GM23338 (cell line): Measurements from ENCODE around the gene CHN2. TPM values are rescaled to one million over a fixed set of nuclear protein-coding genes. Genes with fewer than 3 reads are reported as not detected.

Experiments used
- ATAC-seq: fragments of 200-7000 bp; cut with Tn5 transposase; 3 replicates; pipeline ENCODE4 v1.9.1; 2020
- DNase-seq: peaks from one replicate; pipeline ENCODE4 v3.0.0-alpha.2; 2015; ENCODE audit warnings: low spot score
- H2AFZ ChIP-seq: fragments of 200-600 bp; sonication (generic); 2 replicates; pipeline ENCODE4 v1.8.0; 2016; ENCODE audit warnings: antibody characterized with exemption, mild to moderate bottlenecking, moderate library complexity
- H3F3A ChIP-seq: fragments of 200-600 bp; sonication (generic); replicated peaks from 2 replicates; pipeline ENCODE4 v1.8.0; 2017; ENCODE audit warnings: antibody characterized with exemption, mixed run types, low read depth
- H3K27ac ChIP-seq: fragments of 200-600 bp; sonication (generic); 2 replicates; pipeline ENCODE4 v1.6.1; 2016; ENCODE audit warnings: low read depth
- H3K27me3 ChIP-seq: fragments of 200-600 bp; sonication (generic); 2 replicates; pipeline ENCODE4 v1.8.0; 2016; ENCODE audit warnings: mild to moderate bottlenecking, mixed run types, moderate library complexity; ENCODE audit not compliant: insufficient read depth
- H3K36me3 ChIP-seq: fragments of 200-600 bp; sonication (generic); 2 replicates; pipeline ENCODE4 v1.8.0; 2016; ENCODE audit warnings: mild to moderate bottlenecking; ENCODE audit not compliant: insufficient read depth
- H3K4me1 ChIP-seq: fragments of 200-600 bp; sonication (generic); 2 replicates; pipeline ENCODE4 v1.8.0; 2016; ENCODE audit warnings: mild to moderate bottlenecking, moderate library complexity; ENCODE audit not compliant: insufficient read depth
- H3K4me2 ChIP-seq: fragments of 200-600 bp; sonication (generic); 2 replicates; pipeline ENCODE4 v1.7.1; 2017; ENCODE audit warnings: mixed run types
- H3K4me3 ChIP-seq: fragments of 200-600 bp; sonication (generic); 2 replicates; pipeline ENCODE4 v1.6.1; 2016; ENCODE audit warnings: mixed run types
- H3K79me2 ChIP-seq: fragments of 200-600 bp; sonication (generic); replicated peaks from 2 replicates; pipeline ENCODE4 v1.8.0; 2017; ENCODE audit warnings: mild to moderate bottlenecking; ENCODE audit not compliant: insufficient read depth
- H3K9me2 ChIP-seq: fragments of 200-600 bp; sonication (generic); 2 replicates; pipeline ENCODE4 v1.8.0; 2017; ENCODE audit not compliant: insufficient read depth
- H4K20me1 ChIP-seq: fragments of 200-600 bp; sonication (generic); replicated peaks from 2 replicates; pipeline ENCODE4 v1.8.0; 2017; ENCODE audit warnings: mild to moderate bottlenecking; ENCODE audit not compliant: insufficient read depth
- H3K27ac Mint-ChIP-seq: 2 replicates; pipeline ENCODE4 v1.8.0; 2020; ENCODE audit warnings: inconsistent platforms, mild to moderate bottlenecking, moderate library complexity, mixed read lengths
- H3K27me3 Mint-ChIP-seq: 3 replicates; pipeline ENCODE4 v1.8.0; 2022; ENCODE audit warnings: low read depth, mild to moderate bottlenecking, moderate library complexity, mixed read lengths, inconsistent platforms; ENCODE audit not compliant: insufficient read depth, poor library complexity
- H3K36me3 Mint-ChIP-seq: 3 replicates; pipeline ENCODE4 v1.8.0; 2021; ENCODE audit warnings: low read depth, mild to moderate bottlenecking, inconsistent platforms, moderate library complexity, mixed read lengths
- H3K4me1 Mint-ChIP-seq: 3 replicates; pipeline ENCODE4 v1.8.0; 2020; ENCODE audit warnings: mild to moderate bottlenecking, inconsistent platforms, mixed read lengths
- H3K4me3 Mint-ChIP-seq: 3 replicates; pipeline ENCODE4 v1.8.0; 2021; ENCODE audit warnings: moderate library complexity, mild to moderate bottlenecking, inconsistent platforms, mixed read lengths
- H3K9me3 Mint-ChIP-seq: 3 replicates; pipeline ENCODE4 v1.8.0; 2020; ENCODE audit warnings: moderate library complexity, mild to moderate bottlenecking, inconsistent platforms, mixed read lengths
- CREB1 ChIP-seq: fragments of 250-450 bp; sonication (Bioruptor Pico); IDR thresholded peaks from 2 replicates; pipeline ENCODE4 v1.5.0; 2020; ENCODE audit warnings: low read depth, mild to moderate bottlenecking, moderate library complexity
- CTCF ChIP-seq, 2 experiments: fragments of 200-600 bp in 1 of 2; sonication (generic) in 1 of 2; conservative IDR thresholded peaks; 2 replicates each; pipeline versions ENCODE4 v1.5.1 to v1.6.1; 2016 to 2017; ENCODE audit warnings: antibody characterized with exemption in 2 of 2, low read depth in 2 of 2, mild to moderate bottlenecking in 2 of 2, moderate library complexity in 1 of 2
- ETS1 ChIP-seq: IDR thresholded peaks from 2 replicates; pipeline ENCODE4 v1.6.1; 2016; ENCODE audit warnings: antibody characterized with exemption
- EZH2 ChIP-seq: fragments of 200-600 bp; sonication (generic); IDR thresholded peaks from one replicate; pipeline ENCODE4 v1.8.0; 2017; ENCODE audit warnings: antibody characterized with exemption, mild to moderate bottlenecking, low read depth; ENCODE audit not compliant: unreplicated experiment
- EZH2phosphoT487 ChIP-seq: fragments of 200-600 bp; sonication (generic); IDR thresholded peaks from one replicate; pipeline ENCODE4 v1.8.1; 2018; ENCODE audit warnings: antibody characterized with exemption; ENCODE audit not compliant: unreplicated experiment
- JUNB ChIP-seq: IDR thresholded peaks from one replicate; pipeline ENCODE4 v1.6.1; 2016; ENCODE audit warnings: antibody characterized with exemption; ENCODE audit not compliant: unreplicated experiment
- NANOG ChIP-seq: IDR thresholded peaks from 2 replicates; pipeline ENCODE4 v1.6.1; 2016; ENCODE audit warnings: antibody characterized with exemption, borderline replicate concordance
- POLR2AphosphoS5 ChIP-seq: IDR thresholded peaks from 2 replicates; pipeline ENCODE4 v1.6.1; 2016; ENCODE audit warnings: antibody characterized with exemption, low read depth
- REST ChIP-seq: IDR thresholded peaks from one replicate; pipeline ENCODE4 v1.6.1; 2018; ENCODE audit warnings: antibody characterized with exemption; ENCODE audit not compliant: unreplicated experiment
- STAT1 ChIP-seq: IDR thresholded peaks from one replicate; pipeline ENCODE4 v1.6.1; 2016; ENCODE audit warnings: antibody characterized with exemption; ENCODE audit not compliant: unreplicated experiment
- ZNF114 ChIP-seq: fragments of 250-450 bp; sonication (Bioruptor Pico); IDR thresholded peaks from 2 replicates; pipeline ENCODE4 v1.5.0; 2020; ENCODE audit warnings: mild to moderate bottlenecking, moderate library complexity
- ZNF331 ChIP-seq: fragments of 250-450 bp; sonication (Bioruptor Pico); IDR thresholded peaks from 2 replicates; pipeline ENCODE4 v1.5.0; 2020; ENCODE audit warnings: low read depth, mild to moderate bottlenecking, moderate library complexity
- ZNF462 ChIP-seq: fragments of 250-450 bp; sonication (Bioruptor Pico); IDR thresholded peaks from 2 replicates; pipeline ENCODE4 v1.5.0; 2020; ENCODE audit warnings: mild to moderate bottlenecking, moderate library complexity
- polyA plus RNA-seq: library from polyadenylated mRNA; unstranded; fragments of >200 nt; fragmentation: Nextera tagmentation; extraction: Ambion mirVana; gene quantifications from 2 replicates; pipeline ENCODE4 v1.2.1, GENCODE V29; 2016
- total RNA-seq: library from RNA; depleted of rRNA; stranded (reverse); fragments of >200 nt; shearing (Covaris generic); gene quantifications from 2 replicates; pipeline ENCODE4 v1.2.3, GENCODE V29; 2014

The CHN2 gene
- total and polyA plus RNA-seq, 2 experiments from 2014 or later = 6.1 to 7.5 TPM

GRCh38 chr7:29214816-29215215, 20.2 kb downstream of the CHN2 start:
- H2AFZ ChIP-seq = no peak overlapping the region
- H3K4me3 ChIP-seq = no peak overlapping the region
- H3K4me2 ChIP-seq = no peak overlapping the region
- Mint-ChIP-seq H3K4me1 (peaks cover 17% of the 10 kb centered on the region), H3K27ac (no peak overlapping the region), H3K4me3 (no peak overlapping the region), H3K36me3 (no peaks in the 10 kb centered on the region), H3K27me3 (peaks cover 3% of the 10 kb centered on the region), H3K9me3 (no peaks in the 10 kb centered on the region)
- H3K27me3 ChIP-seq = no peaks in the 10 kb centered on the region
- ATAC-seq (no peak), DNase-seq (no peak)
- TF ChIP-seq REST = no peak
- TF ChIP-seq STAT1 = no peak
- TF ChIP-seq CREB1 (CRISPR knock-in tag) = no peak
- TF ChIP-seq ZNF331 (CRISPR knock-in tag) = no peak
- TF ChIP-seq ZNF114 = no peak
- TF ChIP-seq NANOG = no peak
- TF ChIP-seq POLR2AphosphoS5 = no peak
- no peak for TF ChIP-seq JUNB
- TF ChIP-seq CTCF (conservative IDR thresholded peaks at IDR 0.05; ENCODE audit: low read depth in 2 of 2) = no peak
- TF ChIP-seq ZNF462 (CRISPR knock-in tag) = no peak
- no peak for TF ChIP-seq EZH2phosphoT487
- no peak for TF ChIP-seq ETS1
- no peak for TF ChIP-seq EZH2
- peaks cover 13% of the 10 kb centered on the region for H3K4me1 ChIP-seq
- no peak overlapping the region for H3K27ac ChIP-seq
- H4K20me1 ChIP-seq = no peaks in the 10 kb centered on the region
- no peaks in the 10 kb centered on the region for H3F3A ChIP-seq
- no peaks in the 10 kb centered on the region for H3K9me2 ChIP-seq
- no peaks in the 10 kb centered on the region for H3K36me3 ChIP-seq
- H3K79me2 ChIP-seq = no peaks in the 10 kb centered on the region
